MV-4-11 (cell line): ENCODE measurements around the gene FSTL4.

Experiments used
- DNase-seq: peaks from one replicate; lab custom pipeline; 2025; lab: John Stamatoyannopoulos, UW

The FSTL4 gene

DNA sequence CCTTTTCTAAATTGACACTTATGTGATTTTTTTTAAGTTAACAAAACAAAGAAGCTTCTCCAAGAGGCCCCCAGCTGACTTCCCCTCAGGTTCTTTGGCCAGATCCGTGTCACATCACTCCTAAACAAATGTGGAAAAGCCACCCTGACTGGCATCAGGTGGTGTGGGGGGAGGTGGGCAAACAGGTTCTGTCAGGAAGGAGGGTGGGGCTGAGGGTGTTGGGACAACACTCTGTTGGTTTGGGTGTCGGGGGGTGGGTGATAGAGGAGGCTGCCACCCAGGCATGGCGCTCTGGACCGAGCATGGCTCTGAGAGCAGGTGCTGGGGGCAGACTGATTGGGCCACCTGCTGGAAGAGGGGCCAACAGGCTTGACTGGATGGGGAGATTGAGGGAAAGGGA, 349.7 kb downstream of the FSTL4 start:
- no peak for DNase-seq

DNA sequence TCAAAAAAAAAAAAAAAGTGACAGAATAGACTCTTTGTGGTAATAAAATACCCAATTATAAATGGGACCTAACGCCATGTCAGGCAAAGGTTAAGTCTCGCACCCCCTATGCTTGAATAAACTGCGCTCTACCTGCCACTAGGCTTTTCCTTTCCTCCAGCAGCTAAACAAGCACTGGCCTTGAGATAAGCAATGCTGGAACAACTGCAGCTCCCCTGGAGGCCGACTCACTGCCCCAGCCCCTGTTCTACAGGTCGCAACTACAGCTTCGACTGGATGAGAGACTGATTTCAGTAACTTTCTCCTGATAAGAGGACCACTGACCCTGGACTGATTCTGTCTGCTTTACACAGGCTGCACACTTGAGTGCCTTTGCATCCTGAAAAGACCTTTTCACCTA, 350.3 kb downstream of the FSTL4 start:
- no peak for DNase-seq

DNA sequence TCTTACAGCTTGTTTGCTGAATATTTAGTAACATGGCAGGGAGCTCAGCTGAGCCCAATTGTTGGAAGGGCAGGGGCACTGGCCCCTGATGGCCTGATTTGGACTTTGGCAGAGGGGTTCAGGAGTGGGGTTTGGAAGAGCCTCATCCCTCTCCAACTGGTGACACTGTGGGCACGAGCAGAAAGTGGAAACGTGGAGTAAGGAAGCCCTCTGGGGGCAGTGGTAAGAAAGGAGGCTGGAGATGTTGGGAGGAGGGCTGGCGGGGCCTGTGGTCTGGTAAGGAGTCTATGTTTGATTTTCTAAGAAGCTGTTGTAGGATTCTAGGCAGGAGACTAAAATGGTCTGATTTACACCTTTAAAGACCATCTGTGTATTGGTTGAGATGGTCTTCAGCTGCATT, 351.6 kb downstream of the FSTL4 start:
- no peak for DNase-seq

DNA sequence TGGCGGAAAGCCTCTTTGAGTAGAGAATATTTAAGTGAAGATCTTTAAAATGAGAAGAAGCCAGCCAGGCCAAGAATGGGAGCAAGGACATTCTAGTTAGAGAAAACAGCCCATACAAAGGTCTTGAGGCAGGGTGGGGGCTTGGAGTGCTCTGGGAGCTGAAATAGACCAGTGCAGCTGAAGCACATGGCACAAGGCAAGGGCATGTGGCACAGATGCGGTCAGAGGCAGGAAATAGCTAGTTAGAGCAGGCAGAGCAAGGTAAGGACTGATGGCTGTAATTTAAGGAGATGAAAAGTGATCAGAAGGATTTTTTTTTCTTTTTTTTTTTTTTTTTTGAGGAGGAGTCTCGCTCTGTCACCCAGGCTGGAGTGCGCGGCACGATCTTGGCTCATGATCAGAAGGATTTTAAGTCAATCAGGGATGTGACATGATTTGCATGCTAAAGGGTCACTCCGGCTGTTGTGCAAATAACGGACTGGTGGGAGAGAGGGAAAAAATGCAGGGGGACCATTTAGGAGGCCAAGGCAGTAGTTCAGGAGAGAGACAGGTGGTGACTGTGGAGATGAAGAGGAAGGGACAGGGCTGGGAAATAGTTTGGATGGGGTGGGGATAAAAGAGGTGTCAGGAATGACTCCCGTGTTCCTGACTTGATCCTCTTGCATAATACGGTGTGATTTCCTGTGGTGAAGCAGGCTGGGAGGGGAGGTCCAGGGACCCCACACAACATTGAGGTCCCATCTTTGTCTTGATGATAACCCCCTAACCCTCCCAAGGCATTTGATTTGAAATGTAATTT, 352.9 kb downstream of the FSTL4 start:
- no peak for DNase-seq

DNA sequence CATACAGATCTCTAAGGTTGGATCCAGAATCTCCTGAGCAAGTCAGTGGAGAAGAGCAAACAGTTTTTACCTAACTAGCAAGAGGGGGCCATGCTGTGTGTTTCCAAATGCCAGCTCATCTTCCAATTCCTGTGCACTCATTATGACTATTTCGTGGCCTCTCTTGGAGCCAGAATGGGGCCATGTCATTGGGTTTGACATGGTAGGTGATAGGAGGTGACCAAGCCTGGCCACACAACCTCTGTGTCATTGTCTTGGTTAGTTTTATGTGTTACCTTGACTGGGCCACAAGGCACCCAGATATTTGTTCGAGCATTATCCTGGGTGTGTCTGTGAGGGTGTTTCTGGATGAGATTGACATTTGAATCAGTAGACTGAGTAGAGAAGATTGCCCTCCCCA, 354.4 kb downstream of the FSTL4 start:
- no peak for DNase-seq

DNA sequence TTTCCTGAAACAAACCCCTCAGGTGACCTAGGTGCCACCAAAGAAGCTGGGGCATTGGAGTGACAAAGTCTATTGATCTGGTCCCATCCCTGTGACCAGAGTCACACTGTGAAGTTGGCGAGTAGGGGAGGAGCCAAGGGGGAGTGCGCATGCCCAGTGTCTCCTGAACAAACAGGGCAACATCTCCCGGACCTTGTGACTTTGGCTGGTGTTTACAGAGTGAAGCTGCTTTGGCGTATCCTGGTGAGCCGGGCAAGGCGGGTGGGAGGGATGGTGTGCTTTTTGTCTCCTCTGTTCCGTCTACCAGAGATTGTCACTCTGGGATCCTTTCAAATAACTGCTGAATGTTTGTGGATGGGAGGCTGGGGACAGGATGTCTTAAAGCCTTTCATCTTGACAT, 356.1 kb downstream of the FSTL4 start:
- no peak for DNase-seq

DNA sequence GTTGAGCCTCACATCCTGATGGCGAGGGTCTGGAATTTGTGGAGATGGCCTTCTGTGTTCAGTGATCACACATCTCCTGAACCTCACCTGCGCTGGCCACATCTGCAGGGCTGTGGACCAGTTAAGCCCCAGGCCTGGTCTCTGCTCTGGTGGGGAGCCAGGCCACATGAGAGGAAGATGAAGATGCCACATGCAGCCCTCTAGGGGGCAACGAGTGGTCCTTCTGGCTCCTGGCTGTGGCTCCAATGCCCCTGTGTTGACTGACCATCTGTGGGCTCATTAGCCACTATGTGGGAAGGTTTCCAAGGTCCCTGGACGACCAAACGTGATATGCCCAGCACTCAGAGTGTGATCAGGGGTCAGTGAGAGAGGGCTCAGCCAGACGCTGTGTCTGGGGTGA, 357.5 kb downstream of the FSTL4 start:
- DNase-seq = no peak

DNA sequence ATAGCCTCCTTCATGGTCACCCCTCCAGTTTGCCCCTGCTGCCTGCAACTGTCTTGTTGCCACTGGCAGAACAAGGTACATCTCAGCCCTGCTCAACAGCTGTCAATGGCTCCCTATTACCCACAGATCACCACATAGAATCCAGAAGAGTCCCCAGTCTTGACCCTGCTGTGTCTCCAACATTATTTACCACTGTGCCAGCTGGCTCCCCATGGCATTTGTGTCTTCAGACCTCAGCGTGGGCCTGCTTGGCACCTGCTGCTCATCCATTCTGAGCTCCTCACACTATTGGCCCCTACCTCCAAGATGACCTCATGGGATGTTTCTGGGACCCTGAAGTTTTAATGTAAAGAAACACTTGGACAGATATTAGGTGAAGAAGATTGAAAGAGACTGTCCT, 358.7 kb downstream of the FSTL4 start:
- no peak for DNase-seq

DNA sequence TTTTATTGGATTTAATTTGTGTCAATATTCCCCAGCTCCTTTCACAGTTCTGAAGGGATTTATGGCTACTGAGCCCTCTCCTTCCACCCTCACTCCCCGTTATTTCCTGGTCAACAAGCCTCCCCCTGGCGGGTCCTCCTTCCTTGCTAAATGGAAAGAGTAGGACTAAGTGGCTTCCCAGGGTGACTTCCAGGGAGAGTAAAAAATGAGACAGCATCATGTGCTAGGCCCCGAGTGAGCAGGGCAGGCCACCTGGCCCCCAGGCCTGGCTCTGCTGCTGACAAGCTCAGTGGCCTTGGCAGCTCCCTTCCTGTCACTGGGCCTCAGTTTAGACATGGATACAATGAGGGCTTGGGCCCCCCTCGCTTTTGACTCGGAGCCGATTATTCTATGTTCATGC, 359.3 kb downstream of the FSTL4 start:
- no peak for DNase-seq

DNA sequence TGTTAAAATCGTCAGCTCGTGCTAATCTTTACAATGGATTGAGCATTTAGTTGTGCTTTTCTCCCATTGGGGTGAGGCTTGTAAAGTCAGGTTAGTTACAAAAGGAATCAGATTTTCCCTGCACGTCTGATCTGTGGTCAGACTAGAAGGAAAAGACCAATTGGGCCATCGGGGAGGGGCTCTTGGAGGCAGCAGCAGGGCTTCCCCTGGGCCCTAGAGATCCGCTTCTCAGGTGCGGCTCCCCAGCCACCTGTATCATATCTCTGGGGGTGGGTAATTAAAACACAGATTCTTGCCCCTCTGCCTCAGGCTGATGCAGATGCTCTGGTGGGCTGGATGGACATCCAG, 360.2 kb downstream of the FSTL4 start:
- DNase-seq = no peak

DNA sequence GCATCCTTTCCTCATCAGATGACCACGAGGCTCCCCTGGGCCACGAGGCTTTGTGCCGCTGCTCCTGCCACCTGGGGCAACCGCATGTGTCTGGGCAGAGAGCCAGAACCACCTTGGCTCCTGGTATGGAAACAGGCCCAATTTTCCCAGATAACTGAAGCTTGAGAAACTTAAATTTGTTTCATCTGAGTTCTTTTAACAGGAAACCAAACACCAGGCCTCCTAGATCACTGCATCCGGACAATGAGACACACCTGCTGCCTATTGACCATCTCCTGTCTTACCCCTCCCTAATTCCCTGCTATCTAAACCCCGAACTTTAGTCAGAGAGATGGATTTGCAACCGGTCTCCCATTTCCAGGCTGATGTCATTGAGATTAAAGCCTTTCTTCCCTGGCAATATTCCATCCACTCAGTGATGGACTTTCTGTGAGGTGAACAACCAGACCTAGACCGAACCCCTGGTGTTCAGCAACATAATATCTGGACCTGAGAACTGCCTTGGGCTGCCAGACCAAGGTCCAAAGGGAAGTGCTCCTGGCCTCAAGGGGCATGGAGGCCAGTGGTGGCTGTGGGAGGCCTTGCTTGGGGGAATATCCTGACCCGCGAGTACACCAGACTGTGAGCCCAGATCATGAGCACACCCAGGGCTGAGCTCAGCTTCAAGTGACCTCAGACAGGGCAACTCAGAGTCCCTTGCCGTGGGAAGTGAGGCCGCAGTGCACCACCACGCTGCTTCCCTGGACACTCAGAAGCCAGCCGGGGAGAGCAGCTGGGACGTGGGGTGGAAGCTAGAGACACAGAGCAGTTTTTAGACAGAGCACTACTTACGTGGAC, 360.8 kb downstream of the FSTL4 start:
- no peak for DNase-seq

DNA sequence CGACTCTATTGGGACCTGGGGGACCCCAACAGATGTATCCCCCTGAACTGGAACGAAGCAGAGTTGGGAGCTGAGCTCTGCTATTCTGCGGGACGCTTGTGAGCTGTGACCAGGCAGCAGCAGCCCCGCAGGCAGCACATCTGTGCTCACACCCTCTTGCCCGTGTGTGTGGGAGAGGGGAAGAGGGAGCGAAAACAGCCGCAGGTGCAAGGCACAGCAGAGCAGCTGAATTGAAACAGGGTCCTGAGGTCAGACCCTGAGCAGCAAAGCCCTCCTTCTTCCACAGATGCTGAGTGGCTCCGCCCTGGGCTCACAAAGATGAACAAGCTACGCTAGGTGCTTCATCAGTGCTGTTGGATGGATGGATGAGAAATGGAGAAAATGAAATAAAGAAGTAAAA, 361.8 kb downstream of the FSTL4 start:
- no peak for DNase-seq

DNA sequence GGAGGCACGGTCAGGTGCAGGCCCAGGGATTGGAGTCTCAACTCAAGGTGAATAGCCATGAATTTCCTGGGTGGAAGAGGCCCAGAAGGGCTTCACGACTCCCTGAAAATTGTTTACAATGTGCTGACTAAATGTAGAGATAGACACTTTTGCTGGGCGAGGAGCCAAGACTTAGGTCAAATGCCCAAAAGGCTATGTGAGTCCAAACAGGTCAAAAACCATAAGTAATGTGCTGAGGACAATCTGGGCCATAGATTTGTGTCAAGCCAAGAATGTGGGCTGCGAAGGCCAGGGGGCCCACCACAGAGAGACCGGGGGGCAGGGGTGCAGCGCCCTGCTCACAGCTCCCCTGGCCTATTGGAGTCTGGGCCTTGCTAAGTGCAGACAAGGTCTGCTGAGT, 362.7 kb downstream of the FSTL4 start:
- DNase-seq = no peak

DNA sequence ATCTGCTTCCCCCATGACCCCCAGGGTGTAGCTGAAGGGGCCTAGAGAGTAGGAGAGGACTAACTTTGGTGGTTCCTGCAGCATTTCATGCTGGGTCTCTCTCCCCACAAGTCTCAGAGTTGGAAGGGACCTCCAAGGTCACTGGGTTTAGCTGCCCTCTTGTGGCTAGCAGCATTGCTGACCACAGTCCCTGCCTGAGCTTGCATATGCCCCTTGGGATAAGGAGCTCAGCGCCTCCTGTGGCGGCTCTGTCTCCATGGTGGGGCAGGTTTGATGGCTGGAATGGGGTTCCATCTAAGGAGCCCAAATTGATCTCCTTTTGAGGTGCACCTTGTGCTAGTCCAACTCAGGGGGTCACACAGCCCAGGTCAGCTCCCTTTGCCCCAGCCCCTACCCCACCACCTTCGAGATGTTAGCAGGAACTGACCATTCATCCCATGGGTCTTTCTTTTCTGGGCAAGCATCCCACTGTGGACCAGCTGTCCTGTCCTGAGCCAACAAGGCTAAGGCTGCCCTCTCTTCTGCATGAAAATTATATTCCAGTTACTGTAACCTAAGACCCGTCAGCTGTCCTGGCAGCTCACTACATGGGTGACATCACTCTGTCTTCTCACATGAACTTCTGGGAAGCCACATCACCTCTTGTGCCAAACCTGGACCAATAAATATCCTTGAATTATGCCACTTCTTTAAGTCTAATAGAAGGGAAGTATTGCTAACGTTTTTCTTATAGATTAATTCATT, 364.3 kb downstream of the FSTL4 start:
- DNase-seq = no peak

DNA sequence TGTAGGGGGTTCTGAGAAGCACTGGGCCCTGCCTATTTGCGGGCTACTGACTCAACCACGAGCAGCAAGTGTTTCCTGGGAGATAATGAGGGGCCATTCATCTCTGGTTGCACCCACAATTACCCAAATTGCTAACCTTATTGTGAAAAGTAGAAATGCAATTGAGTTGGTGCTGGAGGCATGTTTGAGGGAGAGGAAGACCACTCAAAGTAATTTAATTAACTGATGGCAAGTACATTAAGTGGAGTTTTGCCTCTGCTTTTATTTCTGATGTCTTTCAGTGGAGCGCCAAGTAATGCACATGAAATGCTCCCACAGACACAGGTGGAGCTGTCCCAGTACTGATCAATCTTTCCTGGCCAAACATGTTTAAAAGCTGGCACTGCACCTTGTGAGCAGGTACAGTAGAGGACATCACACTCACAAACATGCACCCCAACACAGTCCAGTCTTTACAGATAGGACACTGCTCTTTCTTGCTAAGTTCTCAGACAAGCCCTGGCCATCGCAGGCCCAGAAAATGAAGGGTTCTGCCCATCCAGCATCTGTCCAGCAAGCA, 365.1 kb downstream of the FSTL4 start:
- DNase-seq = no peak

DNA sequence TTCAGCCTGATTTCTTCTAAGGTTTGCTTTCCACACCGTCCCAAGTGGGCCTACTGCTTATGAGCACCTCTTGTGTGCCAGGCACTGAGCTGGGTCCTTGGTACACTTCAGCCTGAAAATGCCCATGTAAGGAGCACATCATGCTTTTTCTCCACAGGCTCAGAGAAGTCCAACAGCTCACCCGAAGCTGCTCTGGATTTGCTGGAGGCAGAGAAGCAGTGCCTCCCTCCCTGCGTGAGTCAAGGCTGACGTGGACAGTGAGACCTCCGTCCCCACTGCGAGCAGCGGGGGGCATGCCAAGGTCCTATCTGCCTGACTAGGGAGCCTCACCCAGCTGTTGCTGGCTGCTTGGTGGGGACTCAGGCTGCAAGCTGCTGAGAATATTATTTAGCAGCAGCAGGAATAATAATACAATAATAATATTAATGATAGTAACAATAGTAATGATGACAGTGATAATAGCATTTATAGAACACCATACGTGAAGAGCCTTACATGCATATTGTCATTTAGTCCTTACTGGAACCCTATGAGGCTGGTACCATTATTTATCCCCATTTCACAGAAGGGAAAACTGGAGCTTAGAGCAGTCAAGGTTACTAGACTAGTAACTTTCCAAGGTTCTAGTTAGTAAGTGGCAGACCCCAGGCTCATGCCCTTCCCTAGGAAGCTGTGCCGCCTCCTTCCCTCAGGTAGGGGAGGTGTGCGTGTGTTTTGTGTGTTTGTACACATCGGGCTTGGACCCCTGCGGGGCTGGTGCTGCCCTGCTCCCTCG, 365.8 kb downstream of the FSTL4 start:
- no peak for DNase-seq

DNA sequence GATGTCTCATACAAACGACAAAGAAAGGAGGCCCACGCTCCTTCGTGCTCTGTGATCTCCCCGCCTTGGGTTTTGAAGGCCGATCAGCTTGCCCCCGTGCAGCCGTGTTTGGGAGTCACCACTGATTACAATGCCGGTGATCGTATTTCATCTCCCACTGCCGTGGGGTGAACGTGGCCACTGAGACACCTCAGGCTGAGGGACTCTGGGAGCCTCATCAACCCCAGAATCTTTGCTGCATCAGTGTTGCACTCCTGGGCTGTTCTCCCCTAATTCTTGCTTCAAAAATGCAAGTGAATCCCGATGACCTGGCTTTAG, 366.3 kb downstream of the FSTL4 start:
- no peak for DNase-seq

DNA sequence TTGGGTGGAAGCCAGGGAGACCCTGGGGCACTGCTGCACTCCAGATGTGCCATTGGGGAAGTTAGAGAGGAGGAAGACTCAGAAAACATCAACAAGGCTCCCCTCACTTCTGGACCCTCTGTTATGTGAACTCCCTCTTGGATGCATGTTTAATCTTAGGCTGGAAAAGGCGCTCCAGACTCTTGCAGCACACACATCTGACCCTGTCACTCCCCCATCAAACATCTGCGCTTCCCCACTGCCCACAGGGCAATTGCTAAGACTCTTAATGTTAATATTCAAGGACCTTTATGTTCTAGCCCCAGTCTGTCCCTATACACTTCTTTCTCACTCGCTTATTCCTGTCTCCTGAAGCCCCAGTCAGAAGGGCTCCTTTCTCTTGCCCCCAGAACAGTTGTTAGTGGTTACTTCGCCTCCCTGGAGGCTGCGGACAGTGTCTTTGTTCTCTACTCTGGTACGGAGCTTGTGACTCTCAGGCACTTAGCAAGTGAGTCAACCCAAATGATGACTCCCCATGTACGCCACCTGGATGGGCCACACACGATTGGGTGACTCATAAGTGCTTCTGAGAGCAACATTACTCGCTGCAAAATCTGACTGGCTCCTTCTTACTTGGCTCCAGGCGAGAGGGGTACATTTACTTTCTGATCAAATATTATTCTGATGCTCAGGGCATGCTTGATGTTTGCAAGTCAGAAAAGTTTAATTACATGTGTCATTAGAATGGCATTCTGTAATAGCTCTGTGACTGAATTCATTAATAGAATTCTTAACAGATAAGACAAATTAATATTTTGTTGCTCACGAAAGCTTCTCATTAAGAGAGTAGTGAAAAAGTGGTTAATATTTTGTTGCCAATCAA, 366.9 kb downstream of the FSTL4 start:
- DNase-seq = peak; percentile 29

DNA sequence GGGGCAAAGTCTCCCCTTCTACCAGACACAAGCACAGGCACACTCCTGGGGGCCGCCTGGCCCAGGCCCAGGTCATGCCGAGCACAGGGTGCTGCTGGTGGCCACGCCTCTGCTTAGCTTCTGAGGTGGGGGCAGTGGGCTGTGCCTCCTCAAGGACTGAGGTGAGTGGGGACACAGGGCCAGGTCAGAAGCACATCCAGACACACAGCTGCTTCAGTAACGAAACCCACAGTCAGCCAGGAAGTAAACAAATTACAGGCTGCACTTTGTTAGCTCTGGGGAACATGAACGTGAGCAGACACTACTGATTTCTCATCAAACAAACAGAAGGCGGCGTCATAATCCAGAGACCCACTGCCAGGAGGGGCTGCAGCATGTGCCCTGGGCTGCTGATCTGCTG, 368.1 kb downstream of the FSTL4 start:
- no peak for DNase-seq

DNA sequence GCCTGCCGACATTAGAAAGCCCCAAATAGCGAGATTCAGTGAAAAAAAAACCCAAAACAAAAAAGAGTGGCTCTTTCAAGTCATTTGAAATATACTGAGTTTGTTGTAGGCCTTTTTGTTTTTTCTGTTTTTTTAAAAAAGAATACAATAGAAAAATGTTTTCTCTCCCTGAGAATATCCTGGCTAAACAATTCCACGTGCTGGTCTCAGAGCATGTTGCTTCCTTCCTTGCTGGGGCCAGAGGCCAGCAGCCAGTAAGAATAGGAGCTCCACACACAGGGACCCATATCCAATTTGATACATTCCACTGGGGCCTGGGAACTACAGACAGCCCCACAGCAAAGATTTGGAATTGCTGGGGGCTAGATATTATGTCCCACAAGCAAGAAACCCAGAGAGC, 369.1 kb downstream of the FSTL4 start:
- no peak for DNase-seq

DNA sequence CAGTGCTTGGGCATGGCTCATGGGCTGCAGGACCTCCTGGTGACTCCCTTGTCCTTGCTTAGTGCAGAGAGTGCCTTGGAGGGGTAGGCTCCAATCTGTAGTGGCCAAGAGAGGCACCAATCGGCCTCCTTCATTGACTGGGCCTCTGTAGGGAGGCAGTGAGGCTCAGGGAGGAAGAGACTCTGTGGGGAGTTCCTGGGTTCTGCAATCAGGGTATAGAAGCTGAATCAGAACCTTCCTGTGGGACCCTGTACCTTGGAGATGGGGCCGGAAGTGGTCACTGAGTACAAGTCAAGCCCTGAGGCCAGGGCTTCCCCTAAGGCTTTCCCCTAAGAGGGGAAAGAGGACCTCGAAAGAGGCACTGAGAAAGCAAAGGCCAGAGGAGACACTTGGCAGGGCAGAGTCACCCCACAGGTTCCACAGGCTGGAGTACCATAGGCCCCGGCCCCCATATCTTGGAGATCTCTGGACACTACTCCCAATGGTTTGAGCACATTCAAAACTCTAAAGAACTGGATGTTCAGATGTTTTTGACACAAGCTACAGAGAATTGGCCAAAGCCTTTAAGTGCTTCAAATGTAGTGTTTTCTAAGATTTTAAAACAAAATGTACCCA, 370.0 kb downstream of the FSTL4 start:
- DNase-seq = peak; percentile 41
